NCI-H2196 (cell line): ENCODE measurements around the gene PTPRCAP.
"Not testable (repeated sequence)": the region's sequence is repeated elsewhere in the genome, so short reads cannot be mapped to it uniquely, and the experiment has no call there.

Experiments
- DNase-seq: peaks from one replicate; lab custom pipeline; 2025; ENCODE audit not compliant: unreplicated experiment; lab: John Stamatoyannopoulos, UW

The PTPRCAP gene, protein sequence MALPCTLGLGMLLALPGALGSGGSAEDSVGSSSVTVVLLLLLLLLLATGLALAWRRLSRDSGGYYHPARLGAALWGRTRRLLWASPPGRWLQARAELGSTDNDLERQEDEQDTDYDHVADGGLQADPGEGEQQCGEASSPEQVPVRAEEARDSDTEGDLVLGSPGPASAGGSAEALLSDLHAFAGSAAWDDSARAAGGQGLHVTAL

DNA sequence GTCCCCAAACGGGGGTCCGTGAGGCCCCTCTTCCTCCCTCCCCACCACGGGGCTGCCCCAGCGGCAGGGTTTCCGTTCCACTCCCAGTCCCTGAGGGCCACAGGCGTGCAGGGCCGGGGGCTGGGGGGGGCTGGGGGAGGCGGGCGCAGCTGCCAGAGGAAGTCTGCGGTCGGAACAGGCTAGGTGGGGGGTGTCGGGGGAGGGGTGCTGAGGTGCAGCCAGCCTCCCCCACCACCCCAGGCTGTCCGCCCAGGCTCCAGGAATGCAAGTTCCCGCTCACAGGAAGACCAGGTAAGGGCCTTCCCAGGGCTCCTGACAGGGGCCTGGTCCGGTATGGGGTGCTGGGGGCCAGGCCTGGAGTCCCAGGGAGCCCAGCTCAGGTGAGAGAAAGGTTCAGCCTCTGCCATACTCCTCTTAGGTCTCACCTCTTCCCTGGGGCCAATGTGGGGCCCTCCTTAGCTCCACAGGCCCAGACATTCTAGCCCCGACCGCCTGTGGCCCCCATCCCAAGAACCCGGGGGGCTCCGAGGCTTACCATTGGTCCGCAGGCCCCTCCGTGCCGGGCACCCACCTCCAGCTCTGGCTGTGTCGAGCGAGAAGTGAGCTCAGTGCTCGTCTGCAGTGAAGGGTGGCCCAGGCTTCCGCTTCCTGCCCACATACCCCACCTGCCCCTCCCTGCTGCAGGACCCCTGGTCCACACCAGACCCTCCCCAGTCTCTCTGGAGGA lies at the start of gene PTPRCAP:
Gene PTPRCAP (minus strand): TSS at position 601 of the 727 bp plus-strand sequence. CDS start 63 bp downstream, at position 538.
- no peak for DNase-seq

DNA sequence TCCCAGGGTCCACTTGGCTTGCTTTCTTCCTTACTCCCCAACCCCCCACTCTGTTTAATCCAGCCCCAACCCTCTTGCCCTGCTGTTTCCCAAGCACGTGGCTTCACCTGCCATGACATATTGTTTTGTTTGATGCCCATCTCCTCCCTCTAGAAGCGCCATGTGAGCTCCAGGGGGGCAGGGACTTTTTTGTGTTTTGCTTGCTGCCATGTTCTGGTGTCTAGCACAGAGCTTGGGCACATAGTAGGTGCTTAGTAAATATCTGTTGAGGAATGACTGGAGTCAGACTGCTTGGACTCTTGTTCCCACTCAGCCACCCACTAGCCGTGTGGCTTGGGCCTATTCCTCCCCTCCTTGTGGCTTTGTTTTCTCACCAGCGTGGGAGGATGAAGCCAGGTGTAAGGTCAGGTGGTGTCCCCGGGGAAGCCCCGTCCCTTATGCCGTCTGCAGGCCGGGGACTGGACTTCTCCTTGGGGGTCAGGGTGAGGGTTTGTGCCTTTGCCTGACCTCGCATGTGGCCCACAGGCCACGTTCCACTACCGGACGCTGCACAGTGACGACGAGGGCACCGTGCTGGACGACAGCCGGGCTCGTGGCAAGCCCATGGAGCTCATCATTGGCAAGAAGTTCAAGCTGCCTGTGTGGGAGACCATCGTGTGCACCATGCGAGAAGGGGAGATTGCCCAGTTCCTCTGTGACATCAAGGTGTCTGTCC lies 49.2 kb upstream of the PTPRCAP start:
- no peak for DNase-seq

- DNase-seq, result peak; percentile 53
Observed at GRCh38 chr11:67485873-67486361, 48.4 kb upstream of the PTPRCAP start.

DNA sequence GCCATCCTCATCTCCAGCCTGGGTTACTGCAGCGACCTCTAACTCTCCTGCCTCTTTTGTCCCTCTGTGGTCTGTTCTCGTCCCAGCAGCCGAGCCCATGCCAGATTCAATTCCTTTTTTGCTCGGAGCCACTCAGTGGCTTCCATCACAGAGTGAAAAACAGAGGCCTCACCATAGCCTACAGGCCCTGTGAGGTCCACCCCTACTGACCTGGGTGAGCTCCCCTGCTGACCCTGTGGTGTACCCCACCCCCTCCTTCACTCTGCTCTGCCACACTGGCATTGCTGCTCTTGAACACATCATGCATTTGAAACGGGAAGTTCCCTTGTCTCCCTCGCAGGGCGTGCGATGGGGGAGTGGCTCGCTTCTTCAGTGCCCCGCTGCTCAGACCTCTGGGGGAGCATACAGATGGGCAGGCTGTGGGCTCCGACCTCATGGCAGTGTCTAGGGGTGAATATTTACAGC lies 47.4 kb upstream of the PTPRCAP start:
- no peak for DNase-seq

GRCh38 chr11:67483831-67484665 lies 46.6 kb upstream of the PTPRCAP start:
- DNase-seq, result peak; percentile 46

DNA sequence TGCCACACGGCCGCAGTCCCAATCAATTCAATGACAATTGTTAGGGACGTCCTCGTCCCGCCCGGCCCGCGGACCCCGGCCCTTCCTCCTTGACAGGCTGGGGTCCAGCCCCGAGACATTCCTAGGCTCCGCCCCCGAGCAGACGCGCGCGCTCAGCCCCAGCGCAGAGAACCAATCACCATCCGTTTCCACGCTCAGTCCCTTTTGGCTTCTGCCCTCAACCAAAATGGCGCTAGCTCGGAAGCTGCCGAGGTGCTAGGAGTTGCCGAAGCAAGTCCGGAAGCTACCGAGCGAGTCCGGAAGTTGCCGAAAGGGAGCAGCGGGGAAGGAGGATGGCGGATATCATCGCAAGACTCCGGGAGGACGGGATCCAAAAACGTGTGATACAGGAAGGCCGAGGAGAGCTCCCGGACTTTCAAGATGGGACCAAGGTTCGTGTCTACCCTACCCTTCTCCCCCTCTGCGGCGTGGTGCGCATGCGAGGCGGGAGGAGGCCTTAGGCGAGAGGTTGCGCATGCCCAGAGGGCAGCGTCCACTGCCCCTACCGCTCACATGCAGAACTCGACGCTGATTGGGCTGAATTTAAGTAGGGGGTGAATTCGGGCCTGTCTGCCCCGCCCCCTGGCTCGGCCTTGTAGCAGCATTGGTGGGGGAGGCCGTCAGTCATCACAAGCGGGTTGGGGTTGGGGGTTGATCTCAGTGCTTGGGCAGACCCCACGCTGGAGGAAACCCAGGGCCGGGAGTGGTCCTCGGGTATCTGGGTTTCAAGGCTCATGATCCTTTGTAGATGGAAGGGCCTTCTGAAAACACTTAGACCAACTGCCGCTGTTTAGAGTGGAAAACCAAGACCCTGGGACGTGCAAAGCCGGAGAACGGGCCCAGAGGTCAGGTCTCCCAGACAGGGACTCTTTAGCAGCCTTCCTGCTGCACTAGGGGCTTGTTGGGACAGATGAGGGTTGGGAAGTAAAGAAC lies 45.6 kb upstream of the PTPRCAP start, which contains the start of gene AIP:
Gene AIP (plus strand): TSS at position 200 of the 972 bp plus-strand sequence. CDS start 133 bp downstream, at position 333.
- peak; percentile 98 for DNase-seq

DNA sequence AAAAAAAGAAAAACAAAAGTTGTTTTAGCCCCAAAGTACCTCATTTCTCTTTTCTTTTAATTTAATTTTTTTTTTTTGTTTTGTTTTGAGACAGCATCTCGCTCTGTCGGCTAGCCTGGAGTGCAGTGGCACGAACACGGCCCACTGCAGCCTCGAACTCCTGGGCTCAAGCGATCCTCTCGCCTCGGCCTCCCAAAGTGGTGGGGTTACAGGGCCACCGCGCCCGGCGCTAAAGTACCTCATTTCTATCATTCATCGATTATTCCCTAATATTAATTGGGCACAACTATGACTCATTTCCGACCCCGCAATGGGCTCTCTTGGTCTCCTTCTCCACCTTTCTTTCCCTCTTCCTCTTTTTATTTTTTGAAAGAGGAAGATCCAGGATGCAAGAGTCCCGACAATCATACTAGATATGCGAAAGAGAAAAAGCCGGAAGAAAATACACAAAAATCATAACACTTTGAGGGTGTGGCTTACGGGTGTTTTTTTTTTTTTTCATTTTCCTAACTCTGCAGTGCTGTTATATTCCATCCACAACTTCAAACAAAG lies 44.9 kb upstream of the PTPRCAP start:
- DNase-seq, result no peak

DNA sequence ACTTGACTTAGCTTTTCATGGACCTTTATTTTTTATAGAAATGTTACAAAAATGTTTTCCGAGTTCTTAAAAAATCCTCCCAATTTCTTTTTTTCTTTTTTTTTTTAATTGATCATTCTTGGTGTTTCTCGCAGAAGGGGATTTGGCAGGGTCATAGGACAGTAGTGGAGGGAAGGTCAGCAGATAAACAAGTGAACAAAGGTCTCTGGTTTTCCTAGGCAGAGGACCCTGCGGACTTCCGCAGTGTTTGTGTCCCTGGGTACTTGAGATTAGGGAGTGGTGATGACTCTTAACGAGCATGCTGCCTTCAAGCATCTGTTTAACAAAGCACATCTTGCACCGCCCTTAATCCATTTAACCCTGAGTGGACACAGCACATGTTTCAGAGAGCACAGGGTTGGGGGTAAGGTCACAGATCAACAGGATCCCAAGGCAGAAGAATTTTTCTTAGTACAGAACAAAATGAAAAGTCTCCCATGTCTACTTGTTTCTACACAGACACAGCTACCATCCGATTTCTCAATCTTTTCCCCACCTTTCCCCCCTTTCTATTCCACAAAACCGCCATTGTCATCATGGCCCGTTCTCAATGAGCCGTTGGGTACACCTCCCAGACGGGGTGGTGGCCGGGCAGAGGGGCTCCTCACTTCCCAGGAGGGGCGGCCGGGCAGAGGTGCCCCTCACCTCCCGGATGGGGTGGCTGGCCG lies 40.0 kb upstream of the PTPRCAP start:
- not testable (repeated sequence) for DNase-seq

DNA sequence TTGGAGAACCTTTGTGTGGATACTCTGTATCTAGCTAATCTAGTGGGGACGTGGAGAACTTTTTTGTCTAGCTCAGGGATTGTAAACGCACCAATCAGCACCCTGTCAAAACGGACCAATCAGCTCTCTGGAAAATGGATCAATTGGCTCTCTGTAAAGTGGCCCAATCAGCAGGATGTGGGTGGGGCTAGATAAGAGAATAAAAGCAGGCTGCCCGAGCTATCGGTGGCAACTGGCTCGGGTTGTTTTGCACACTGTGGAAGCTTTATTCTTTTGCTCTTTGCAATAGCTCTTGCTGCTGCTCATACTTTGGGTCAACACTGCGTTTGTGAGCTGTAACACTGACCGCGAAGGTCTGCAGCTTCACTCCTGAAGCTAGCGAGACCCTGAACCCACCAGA lies 39.2 kb upstream of the PTPRCAP start:
- DNase-seq, result not testable (repeated sequence)

DNA sequence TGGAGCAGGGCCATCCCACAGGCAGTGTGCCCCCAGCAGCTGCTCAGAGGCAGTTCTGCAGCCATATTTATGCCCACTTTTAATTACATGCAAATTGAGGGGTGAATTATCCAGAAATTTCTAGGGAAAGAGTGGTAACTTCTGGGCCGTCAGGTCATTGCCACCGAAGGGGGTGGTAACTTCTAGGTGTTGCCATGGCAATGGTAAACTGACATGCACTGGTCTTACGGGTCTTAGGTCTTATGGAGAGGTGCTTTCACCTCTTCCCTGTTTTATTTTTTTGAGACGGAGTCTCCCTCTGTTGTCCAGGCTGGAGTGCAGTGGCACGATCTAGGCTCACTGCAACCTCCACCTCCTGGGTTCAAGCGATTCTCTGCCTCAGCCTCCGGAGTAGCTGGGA lies 35.4 kb upstream of the PTPRCAP start:
- no peak for DNase-seq

- no peak for DNase-seq
Observed at GRCh38 chr11:67470337-67471002, 33.0 kb upstream of the PTPRCAP start.

- DNase-seq, result no peak
Observed at GRCh38 chr11:67469508-67469811, 32.0 kb upstream of the PTPRCAP start.

DNA sequence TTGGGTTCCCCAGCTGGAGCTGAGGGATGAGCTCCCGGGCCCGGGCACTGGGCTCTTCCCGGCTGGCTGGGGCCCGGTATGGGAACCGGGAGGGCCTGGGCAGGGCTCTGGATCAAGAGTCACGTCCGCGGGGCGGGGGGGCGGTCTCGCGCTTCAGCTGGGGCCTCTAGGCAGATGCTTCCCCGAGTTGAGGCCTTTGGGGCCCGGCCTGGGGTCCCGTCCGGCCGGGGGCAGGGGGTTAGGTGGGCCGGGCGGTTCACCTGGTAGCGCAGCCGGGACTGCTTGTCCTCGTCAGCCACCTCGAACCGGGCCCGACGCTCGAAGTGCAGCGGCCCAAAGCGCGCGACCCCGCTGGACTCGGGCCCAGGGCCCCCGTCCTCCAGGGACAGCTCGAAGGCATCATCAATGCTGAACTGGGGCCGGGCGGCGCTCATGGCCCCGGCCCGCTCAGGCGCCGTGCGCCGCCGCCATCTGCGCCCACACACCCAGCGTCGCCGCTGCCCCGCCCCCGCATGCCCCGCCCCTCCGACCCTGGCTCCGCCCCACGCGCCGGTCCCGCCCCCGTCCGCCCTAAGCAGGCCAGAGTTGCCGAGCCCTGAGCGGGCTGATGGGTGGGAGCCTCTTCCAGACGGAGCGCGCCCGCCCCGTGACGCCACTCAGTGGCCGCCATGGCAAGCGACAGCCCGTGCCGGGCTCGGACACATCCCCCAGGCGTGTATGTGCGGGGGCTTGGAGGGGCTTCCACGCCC lies 31.5 kb upstream of the PTPRCAP start, which contains the start of gene TMEM134:
Gene TMEM134 (minus strand): TSS at position 493 of the 749 bp plus-strand sequence. CDS start 59 bp downstream, at position 434.
- DNase-seq, result peak; percentile 91

DNA sequence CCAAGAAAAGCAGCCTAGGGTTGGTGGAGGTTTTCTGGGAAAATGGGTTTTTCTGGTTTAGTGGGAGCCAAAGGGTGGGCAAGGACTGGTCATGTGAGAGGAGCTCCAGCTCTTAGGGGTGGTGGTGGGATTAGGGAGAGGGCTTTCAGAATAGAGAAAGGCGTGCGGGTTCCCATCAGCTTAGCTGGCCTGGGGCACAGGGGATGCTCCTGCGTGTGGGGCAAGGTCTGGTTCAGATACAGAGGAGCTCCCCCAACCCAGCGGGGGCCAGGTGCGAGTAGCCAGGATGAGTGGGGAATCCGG lies 30.9 kb upstream of the PTPRCAP start:
- no peak for DNase-seq

DNA sequence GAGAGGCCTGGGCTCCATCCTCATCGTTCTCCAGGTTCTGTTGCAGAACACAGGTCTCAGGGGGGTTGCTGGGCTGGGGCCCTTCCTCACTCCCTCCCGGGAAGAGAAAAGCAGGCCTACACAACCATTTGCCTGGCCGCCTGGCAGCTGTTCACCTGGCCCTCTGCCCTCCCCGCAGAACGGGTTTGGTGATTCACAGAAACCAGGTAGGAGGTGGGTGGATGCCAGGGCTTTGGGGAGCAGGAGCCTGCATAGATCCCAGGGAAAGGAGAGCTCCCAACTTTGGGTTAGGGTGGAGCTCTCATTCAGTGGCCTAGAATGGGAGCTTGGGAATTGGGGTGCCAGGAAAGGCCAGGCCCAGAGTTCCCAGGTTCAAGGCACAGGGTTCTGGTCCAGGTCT lies 30.6 kb upstream of the PTPRCAP start:
- peak; percentile 61 for DNase-seq

DNA sequence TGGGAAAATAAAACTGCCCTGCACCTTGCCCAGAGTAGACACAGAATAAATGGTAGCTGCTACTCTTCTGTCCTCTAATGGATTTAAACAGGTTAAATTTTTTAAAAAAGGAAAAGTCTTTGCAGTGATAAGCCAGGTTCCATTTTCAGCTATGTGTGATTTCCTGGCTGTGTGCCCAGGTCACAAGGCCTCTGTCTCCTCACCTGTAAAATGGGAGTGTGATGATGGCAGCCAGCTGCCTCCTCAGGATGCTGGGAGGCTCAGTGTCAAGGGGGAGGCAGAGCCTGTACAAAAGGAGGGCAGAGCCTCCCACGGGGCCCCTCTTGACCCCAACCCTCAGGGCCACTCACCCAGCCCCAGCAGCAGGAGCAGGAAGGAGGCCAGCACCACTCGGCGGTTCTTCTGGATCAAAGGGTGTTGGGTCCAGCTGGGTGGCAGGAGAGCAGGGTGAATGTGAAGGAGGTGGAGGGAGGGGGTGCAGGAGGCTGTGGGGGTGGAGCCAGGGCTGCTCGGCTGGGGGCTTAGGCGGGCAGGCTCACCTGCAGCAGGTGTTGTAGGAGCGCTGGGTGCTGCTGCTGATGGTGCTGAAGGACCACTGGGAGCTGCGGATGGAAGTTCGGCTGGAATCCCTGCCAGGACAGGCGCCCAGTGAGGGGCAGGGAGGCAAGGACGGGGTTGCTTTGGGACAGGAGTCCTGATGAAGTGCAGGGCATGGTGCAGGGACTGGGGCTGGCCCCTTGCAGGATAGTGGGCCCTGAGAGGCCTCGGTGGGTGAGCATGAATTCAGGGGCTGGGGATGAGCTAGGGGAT lies 29.7 kb upstream of the PTPRCAP start:
- no peak for DNase-seq

- peak; percentile 19 for DNase-seq
Observed at GRCh38 chr11:67466367-67466766, 28.9 kb upstream of the PTPRCAP start.
